Measurements from ENCODE around the gene UTS2B. TPM values are rescaled to one million over a fixed set of nuclear protein-coding genes. Genes with fewer than 3 reads are reported as not detected.
A peak's percentile ranks its signal among the peaks of the same experiment; 100 is the strongest.
"Not testable (repeated sequence)": the region's sequence is repeated elsewhere in the genome, so short reads cannot be mapped to it uniquely, and the experiment has no call there.

UTS2B gene
- total and polyA plus RNA-seq, 10 of the 15 experiments (the other 5 are each of a cell fraction or from before 2014, with no cell fraction given) = 0.15 to 0.72 (median 0.44) TPM

DNA sequence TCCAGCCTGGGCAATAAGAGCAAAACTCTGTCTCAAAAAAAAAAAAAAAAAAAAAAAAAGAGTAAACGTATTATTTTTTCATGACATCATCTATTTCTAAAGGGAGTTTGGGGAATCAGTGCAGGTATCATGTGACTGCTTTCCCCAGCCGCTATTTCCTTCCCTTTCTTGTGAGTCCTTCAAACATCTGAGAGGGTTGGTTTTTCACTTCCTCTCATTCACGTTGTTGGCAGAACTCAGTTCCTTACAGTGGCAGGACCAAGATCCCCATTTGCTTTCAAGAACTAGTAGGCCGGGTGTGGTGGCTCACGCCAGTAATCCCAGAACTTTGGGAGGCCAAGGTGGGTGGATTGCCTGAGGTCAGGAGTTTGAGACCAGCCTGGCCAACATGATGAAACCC is 84.3 kb downstream of the UTS2B start:
- H3K9me3 ChIP-seq (replicated peaks; ENCODE audit: control insufficient read depth, insufficient read depth, low read length); BruUV-seq (replicated peaks); H3K4me1 ChIP-seq (ENCODE audit: control insufficient read depth, insufficient read depth, low read length); H3K27me3 ChIP-seq (replicated peaks in 1 of 2; ENCODE audit: control insufficient read depth in 2 of 2, insufficient read depth in 2 of 2, low read length in 1 of 2); H3K9ac ChIP-seq (ENCODE audit: control insufficient read depth, insufficient read depth, low read length); H3K36me3 ChIP-seq (ENCODE audit: control insufficient read depth in 2 of 2, insufficient read depth in 2 of 2, low read length in 1 of 2); in situ Hi-C loops (cut with MboI); H4K20me1 ChIP-seq (ENCODE audit: control insufficient read depth, insufficient read depth); H3K27ac ChIP-seq (ENCODE audit: control insufficient read depth, insufficient read depth); H3K4me3 ChIP-seq; H2AFZ ChIP-seq (ENCODE audit: control insufficient read depth, low read depth, low read length); H3K4me2 ChIP-seq (ENCODE audit: control insufficient read depth, insufficient read depth); H3K79me2 ChIP-seq (ENCODE audit: control insufficient read depth, insufficient read depth, low read length): not testable (repeated sequence)
- ChIA-PET RAD21 (ENCODE audit: unreplicated experiment) (interaction anchor here (0.7 to 4.1 kb wide), 10 partner anchors 10 to 922 kb away, joined by 3 to 38 read pairs (median 14); partner anchors contain the start of gene UTS2B), CTCF (interaction anchor here (0.7 to 3.1 kb wide), 9 partner anchors 50 to 170 kb away, joined by 4 to 16 read pairs (median 4); no protein-coding TSS in a partner anchor), POLR2A (interaction anchor here (0.6 to 2.2 kb wide), 4 partner anchors 16 to 85 kb away, joined by 3 to 9 read pairs (median 6); partner anchors contain the start of genes CCDC50 and UTS2B), SMC1A (ENCODE audit: uncharacterized antibody, unreplicated experiment) (interaction anchor here (0.9 to 9.6 kb wide), 13 partner anchors 10 to 146 kb away, joined by 3 to 78 read pairs (median 10); partner anchors contain the start of genes CCDC50 and UTS2B)
- FAIRE-seq (peak; percentile 27), ATAC-seq (peak; percentile 85), DNase-seq (ENCODE audit: low read depth, low spot score) (peak; percentile 83)
- intact Hi-C loops (cut with micrococcal nuclease; ENCODE audit: unreplicated experiment) = loop anchor here (1.0 kb wide), 1 partner anchor 83 kb away; the partner anchor contains the start of gene CCDC50
- WGBS (ENCODE audit: insufficient coverage, insufficient replicate concordance, low lambda C conversion rate, missing lambda C conversion rate) = 26% methylated on average over 4 of the region's 5 CpGs
- peak; percentile 91 for TF ChIP-seq SPI1 (IDR thresholded peaks at IDR 0.05; ENCODE audit: borderline replicate concordance, insufficient read depth, low read depth, low read length)
- TF ChIP-seq ZNF24 (IDR thresholded peaks at IDR 0.05) = 0 out of 2 replicates have a peak, but pooled peaks have one; percentile 14
- TF ChIP-seq, protein P1, sequence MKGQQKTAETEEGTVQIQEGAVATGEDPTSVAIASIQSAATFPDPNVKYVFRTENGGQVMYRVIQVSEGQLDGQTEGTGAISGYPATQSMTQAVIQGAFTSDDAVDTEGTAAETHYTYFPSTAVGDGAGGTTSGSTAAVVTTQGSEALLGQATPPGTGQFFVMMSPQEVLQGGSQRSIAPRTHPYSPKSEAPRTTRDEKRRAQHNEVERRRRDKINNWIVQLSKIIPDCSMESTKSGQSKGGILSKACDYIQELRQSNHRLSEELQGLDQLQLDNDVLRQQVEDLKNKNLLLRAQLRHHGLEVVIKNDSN (IDR thresholded peaks at IDR 0.05; ENCODE audit: borderline replicate concordance, extremely low read length, insufficient read depth, low read depth, low read length) = peak; percentile 9
- TF ChIP-seq SMARCA5 (IDR thresholded peaks at IDR 0.05) = 0 out of 2 replicates have a peak, but pooled peaks have one; percentile 16
- 0 out of 2 replicates have a peak, but pooled peaks have one; percentile 34 for TF ChIP-seq MTA2 (IDR thresholded peaks at IDR 0.05; ENCODE audit: low read depth)
- TF ChIP-seq CREM (IDR thresholded peaks at IDR 0.05; ENCODE audit: low read depth) = peak; percentile 23; the same call in 1 of the 2 replicates
- TF ChIP-seq NFIC (IDR thresholded peaks at IDR 0.05; ENCODE audit: low read depth, low read length) = 0 out of 2 replicates have a peak, but pooled peaks have one; percentile 60
- 0 out of 2 replicates have a peak, but pooled peaks have one; percentile 29 for TF ChIP-seq ZNF384 (IDR thresholded peaks at IDR 0.05; ENCODE audit: borderline replicate concordance, low read depth, low read length)
- TF ChIP-seq, protein P2, sequence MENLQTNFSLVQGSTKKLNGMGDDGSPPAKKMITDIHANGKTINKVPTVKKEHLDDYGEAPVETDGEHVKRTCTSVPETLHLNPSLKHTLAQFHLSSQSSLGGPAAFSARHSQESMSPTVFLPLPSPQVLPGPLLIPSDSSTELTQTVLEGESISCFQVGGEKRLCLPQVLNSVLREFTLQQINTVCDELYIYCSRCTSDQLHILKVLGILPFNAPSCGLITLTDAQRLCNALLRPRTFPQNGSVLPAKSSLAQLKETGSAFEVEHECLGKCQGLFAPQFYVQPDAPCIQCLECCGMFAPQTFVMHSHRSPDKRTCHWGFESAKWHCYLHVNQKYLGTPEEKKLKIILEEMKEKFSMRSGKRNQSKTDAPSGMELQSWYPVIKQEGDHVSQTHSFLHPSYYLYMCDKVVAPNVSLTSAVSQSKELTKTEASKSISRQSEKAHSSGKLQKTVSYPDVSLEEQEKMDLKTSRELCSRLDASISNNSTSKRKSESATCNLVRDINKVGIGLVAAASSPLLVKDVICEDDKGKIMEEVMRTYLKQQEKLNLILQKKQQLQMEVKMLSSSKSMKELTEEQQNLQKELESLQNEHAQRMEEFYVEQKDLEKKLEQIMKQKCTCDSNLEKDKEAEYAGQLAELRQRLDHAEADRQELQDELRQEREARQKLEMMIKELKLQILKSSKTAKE (IDR thresholded peaks at IDR 0.05; ENCODE audit: low read depth, poor library complexity, severe bottlenecking) = peak; percentile 68
- peak in 1 of 2 experiments; percentile 92; a peak in 2 of 4 replicates for TF ChIP-seq ETV6 (conservative IDR thresholded peaks at IDR 0.05 in 1 of 2, IDR thresholded peaks at IDR 0.05 in 1 of 2; ENCODE audit: borderline replicate concordance in 1 of 2, low read depth in 1 of 2)
- TF ChIP-seq BHLHE40 (IDR thresholded peaks at IDR 0.05; ENCODE audit: borderline replicate concordance in 1 of 2, low read depth in 2 of 2, low read length in 1 of 2) = peak in 1 of 2 experiments; percentile 48; a peak in 2 of 4 replicates
- TF ChIP-seq, protein P3, sequence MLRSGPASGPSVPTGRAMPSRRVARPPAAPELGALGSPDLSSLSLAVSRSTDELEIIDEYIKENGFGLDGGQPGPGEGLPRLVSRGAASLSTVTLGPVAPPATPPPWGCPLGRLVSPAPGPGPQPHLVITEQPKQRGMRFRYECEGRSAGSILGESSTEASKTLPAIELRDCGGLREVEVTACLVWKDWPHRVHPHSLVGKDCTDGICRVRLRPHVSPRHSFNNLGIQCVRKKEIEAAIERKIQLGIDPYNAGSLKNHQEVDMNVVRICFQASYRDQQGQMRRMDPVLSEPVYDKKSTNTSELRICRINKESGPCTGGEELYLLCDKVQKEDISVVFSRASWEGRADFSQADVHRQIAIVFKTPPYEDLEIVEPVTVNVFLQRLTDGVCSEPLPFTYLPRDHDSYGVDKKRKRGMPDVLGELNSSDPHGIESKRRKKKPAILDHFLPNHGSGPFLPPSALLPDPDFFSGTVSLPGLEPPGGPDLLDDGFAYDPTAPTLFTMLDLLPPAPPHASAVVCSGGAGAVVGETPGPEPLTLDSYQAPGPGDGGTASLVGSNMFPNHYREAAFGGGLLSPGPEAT (IDR thresholded peaks at IDR 0.05; ENCODE audit: low read depth) = peak; percentile 72
- TF ChIP-seq, protein P4, sequence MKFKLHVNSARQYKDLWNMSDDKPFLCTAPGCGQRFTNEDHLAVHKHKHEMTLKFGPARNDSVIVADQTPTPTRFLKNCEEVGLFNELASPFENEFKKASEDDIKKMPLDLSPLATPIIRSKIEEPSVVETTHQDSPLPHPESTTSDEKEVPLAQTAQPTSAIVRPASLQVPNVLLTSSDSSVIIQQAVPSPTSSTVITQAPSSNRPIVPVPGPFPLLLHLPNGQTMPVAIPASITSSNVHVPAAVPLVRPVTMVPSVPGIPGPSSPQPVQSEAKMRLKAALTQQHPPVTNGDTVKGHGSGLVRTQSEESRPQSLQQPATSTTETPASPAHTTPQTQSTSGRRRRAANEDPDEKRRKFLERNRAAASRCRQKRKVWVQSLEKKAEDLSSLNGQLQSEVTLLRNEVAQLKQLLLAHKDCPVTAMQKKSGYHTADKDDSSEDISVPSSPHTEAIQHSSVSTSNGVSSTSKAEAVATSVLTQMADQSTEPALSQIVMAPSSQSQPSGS (IDR thresholded peaks at IDR 0.05; ENCODE audit: low read length) = peak; percentile 63
- peak; percentile 46 to 47; a peak in 3 of 4 replicates for TF ChIP-seq EP300 (IDR thresholded peaks at IDR 0.05; ENCODE audit: borderline replicate concordance in 1 of 2, control insufficient read depth in 1 of 2, low read depth in 2 of 2, low read length in 2 of 2)
- peak; percentile 56; the same call in 1 of the 2 replicates for TF ChIP-seq DPF2 (IDR thresholded peaks at IDR 0.05)
- TF ChIP-seq ZNF217 (IDR thresholded peaks at IDR 0.05) = peak; percentile 70
